Suppressor macrophage treated with lipopolysaccharide for 4 hours (primary cell): ENCODE results near the gene LDAH.

Source experiments
- DNase-seq: peaks from one replicate; pipeline ENCODE4 v3.0.0-alpha.2; 2020

The LDAH gene

GRCh38 chr2:20677301-20678085 lies 145.4 kb downstream of the LDAH start:
- no peak for DNase-seq

GRCh38 chr2:20676353-20677215 lies 146.3 kb downstream of the LDAH start:
- DNase-seq, result no peak

GRCh38 chr2:20675701-20676352 lies 147.1 kb downstream of the LDAH start:
- no peak for DNase-seq

- DNase-seq, result no peak
Observed at GRCh38 chr2:20674974-20675679, 147.8 kb downstream of the LDAH start.

- no peak for DNase-seq
Observed at GRCh38 chr2:20674309-20674965, 148.5 kb downstream of the LDAH start.

- no peak for DNase-seq
Observed at GRCh38 chr2:20673686-20674308, 149.1 kb downstream of the LDAH start.

- no peak for DNase-seq
Observed at GRCh38 chr2:20672201-20672951, 150.5 kb downstream of the LDAH start.

GRCh38 chr2:20671736-20672080 lies 151.2 kb downstream of the LDAH start:
- DNase-seq, result no peak

GRCh38 chr2:20671036-20671735 lies 151.7 kb downstream of the LDAH start:
- DNase-seq, result no peak

- no peak for DNase-seq
Observed at GRCh38 chr2:20670315-20671035, 152.4 kb downstream of the LDAH start.

- DNase-seq, result no peak
Observed at GRCh38 chr2:20669562-20670314, 153.2 kb downstream of the LDAH start.

GRCh38 chr2:20668871-20669475 lies 153.9 kb downstream of the LDAH start:
- DNase-seq, result no peak

- DNase-seq, result no peak
Observed at GRCh38 chr2:20668451-20668850, 154.4 kb downstream of the LDAH start.

GRCh38 chr2:20667531-20668401 lies 155.1 kb downstream of the LDAH start:
- no peak for DNase-seq

GRCh38 chr2:20667151-20667530 lies 155.8 kb downstream of the LDAH start:
- DNase-seq, result peak; percentile 25

- DNase-seq, result no peak
Observed at GRCh38 chr2:20666304-20667150, 156.4 kb downstream of the LDAH start, which contains the start of gene GDF7. GDF7 (plus strand) TSS chr2:20667144; CDS start chr2:20667240, 96 bp downstream.

- no peak for DNase-seq
Observed at GRCh38 chr2:20666005-20666303, 156.9 kb downstream of the LDAH start.
